ENCODE results near the gene FASTKD3.

FASTKD3 gene

GRCh38 chr5:7849681-7850394 is 19.0 kb downstream of the FASTKD3 start:
- no peak for DNase-seq

DNA sequence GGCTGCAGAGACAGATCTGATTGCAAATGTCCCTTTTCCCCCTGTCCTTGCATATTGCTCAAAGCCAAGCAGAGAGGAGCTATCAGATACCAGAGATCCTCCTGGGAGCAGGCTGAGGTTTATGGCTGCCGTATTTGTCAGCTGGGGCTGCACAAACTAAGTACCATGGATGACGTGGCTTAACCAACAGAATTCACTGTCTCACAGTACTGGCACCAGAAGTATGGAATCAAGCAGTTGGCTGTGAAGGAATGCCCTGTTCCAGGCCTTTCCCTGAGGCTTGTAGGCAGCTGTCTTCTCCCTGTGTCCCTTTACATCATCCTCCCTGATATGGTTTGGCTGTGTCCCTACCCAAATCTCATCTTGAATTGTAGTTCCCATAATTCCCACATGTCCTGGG is 20.5 kb downstream of the FASTKD3 start:
- DNase-seq: no peak

DNA sequence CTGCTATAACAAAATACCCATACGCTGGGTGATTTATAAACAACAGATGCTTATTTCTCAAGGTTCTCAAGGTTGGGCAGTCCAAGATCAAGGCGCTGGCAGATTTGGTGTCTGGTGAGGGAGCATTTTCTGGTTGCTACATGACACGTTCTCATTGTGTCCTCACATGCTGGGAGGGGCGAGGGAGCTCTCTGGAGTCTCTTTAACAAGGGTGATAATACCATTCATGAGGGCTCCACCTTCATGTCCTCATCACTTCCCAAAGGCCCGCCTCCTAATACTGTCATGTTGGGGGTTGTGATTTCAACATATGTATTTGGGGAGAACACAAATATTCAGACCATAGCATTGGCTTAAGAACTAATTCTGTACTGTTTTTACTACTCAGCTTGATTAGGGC is 22.5 kb downstream of the FASTKD3 start:
- no peak for DNase-seq

GRCh38 chr5:7845557-7845956 is 23.3 kb downstream of the FASTKD3 start:
- no peak for DNase-seq

GRCh38 chr5:7844901-7845300 is 23.9 kb downstream of the FASTKD3 start:
- DNase-seq: no peak

GRCh38 chr5:7842531-7842930 is 26.3 kb downstream of the FASTKD3 start:
- DNase-seq: no peak

DNA sequence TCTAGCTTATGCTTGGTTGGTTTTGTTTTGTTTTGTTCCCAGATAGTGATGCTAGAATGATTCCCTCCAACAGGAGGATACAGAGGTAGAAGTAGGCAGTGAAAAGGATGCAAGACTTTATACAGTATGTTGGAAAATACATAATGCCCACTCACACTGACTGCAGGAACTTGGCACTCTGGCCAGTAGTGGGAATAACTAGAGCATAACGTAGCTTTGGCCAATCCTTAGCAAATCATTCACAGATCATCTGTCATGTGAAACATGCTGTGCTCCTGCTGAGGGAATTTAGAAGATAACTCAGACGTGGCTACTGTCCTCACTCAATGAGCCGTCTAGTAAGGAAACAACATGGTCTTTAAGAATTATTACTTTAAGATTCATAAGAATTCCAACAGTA is 31.4 kb downstream of the FASTKD3 start:
- DNase-seq: no peak

DNA sequence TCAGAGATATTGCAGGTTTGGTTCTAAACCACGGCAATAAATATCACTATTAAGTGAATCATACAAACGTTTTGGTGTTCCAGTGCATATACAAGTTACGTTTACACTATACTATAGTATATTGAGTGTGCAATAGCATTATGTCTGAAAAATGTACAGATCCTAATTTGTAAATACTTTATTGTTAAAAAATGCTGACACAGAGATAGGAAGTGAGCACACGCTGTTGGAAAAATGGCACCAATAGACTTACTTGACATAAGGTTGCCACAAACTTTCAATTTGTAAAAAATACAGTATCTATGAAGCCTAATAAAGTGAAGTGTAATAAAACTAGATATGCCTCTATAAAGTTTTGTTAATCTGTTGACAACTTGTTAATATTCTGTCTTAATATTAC is 33.8 kb downstream of the FASTKD3 start:
- DNase-seq: no peak

GRCh38 chr5:7828269-7828668 is 40.6 kb downstream of the FASTKD3 start:
- no peak for DNase-seq

DNA sequence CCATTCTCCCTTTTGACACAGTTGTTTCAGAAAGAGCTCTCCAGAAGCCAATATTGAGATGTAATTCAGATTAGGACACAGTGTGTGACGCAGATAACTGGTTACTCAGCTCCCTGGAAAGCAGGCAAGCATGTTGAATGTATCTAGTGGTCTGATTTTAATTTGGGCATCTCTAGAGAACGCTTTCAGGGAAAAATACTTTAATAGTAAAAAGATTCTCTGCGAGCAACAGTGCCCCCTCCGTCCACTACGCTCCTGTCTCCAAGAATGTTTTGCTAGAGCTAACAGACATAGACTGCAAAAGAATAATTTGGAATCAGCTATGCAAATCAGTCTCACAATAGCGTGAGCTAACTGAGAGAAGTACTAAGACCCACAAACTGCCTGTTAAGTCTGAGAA is 41.2 kb downstream of the FASTKD3 start:
- DNase-seq: no peak

DNA sequence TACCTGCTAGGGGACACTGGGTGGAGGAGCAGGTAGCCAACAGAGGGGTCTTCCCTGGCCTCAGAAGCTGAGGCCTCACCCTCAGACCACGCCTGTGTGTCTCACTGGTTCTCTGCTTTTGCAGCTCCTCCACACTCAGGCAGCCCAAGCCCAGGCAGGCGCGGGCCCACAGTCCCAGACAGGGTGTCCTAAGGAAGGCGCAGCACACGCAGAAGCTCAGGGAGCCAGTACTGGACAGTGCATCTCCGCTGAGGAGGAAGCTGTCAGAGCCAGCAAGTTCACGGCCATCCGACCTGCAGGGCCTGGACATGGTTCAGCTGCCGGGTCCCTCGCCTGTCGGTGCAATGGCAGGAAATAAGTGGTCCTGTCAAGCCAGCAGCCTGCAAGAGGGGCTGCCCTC is 43.2 kb downstream of the FASTKD3 start:
- DNase-seq: no peak

DNA sequence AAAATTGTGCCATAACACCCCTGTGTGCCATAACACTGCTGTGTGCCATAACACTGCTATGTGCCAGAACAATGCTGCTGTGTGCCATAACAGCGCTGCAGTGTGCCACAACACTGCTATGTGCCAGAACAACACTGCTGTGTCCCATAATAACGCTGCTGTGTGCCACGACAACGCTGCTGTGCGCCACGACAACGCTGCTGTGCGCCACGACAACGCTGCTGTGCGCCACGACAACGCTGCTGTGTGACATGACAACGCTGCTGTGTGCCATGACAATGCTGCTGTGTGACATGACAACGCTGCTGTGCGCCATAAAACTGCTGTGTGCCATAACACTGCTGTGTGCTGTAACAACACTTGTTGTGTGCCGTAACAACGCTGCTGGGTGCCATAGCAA is 43.8 kb downstream of the FASTKD3 start:
- no peak for DNase-seq

GRCh38 chr5:7823594-7823993 is 45.2 kb downstream of the FASTKD3 start:
- DNase-seq: no peak

- DNase-seq: no peak
These were observed 46.4 kb downstream of the FASTKD3 start for GRCh38 chr5:7822449-7822848.

GRCh38 chr5:7816535-7816901 is 52.3 kb downstream of the FASTKD3 start:
- no peak for DNase-seq

- DNase-seq: peak; percentile 72 to 80
These were observed 52.8 kb downstream of the FASTKD3 start for GRCh38 chr5:7815892-7816534.

GRCh38 chr5:7814816-7815215 is 54.0 kb downstream of the FASTKD3 start:
- no peak for DNase-seq

DNA sequence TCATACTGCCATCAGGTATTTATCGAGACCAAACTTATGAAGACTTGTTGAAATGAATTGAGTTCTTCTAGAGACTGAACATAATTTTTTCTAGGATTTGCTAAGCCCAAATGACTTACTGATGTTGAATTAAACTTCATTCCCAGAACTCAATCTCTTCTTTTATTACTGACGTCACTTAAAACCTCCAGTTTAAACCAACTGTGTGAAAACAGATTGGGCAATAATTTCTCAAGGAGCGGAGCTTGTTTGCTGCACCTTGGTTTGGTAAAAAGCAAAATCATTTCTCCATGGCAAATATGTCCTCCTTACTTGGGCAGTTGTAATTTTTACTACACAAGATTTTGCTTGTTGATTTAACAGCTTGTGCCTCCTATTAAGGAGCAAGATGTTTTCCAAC is 55.3 kb downstream of the FASTKD3 start:
- DNase-seq: no peak

DNA sequence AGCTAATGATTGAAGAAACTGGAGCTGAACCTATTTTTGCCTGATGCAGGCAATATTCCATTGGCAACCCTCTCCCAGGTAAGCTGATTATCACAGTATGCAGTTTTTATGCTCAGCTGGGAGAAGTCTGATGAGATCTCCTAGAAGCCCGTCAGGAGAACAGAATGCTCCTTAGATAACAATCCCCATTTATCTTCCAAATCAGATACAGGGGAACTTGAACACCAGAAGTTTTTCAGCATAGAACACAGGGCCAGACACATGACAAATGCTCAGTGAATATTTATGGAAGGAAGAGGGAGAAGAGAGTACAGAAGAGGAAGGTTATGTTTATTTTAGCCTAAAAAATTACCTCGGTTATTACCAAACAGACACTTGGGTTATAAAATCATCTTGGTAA is 55.8 kb downstream of the FASTKD3 start:
- DNase-seq: no peak

DNA sequence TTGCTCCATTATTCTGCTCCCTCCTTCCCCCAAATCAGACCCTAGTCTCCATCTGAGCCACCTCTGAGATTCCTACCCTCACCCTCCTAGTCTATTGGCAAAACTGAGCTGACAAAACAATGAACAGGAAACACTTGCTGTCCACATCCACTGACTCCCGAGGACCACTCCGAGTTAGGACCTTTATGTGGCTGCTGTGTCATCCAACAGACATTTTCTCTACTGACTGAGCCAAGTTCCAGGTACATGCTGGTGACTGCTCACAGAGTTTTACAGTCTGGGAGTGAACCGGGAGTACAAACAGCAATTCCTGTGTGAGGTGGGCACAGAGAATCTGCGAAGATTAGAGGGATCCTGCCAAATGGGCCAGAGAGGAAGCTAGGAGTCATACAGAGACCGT is 57.1 kb downstream of the FASTKD3 start:
- DNase-seq: no peak

Measured in stimulated activated CD4-positive, alpha-beta T cell treated with anti-CD3 and anti-CD28 coated beads, Interleukin-2, amount 100 ng/mL, for 24 hours (primary cell).